Lower leg skin (tissue), 3 donors: ENCODE results near the gene KHDRBS2.

Experiments
- POLR2A ChIP-seq, 2 donors: fragments of 450-650 bp; IDR thresholded peaks; one replicate each; pipeline ENCODE4 v1.6.1; 2016 to 2017; ENCODE audit warnings: antibody characterized with exemption in 2 of 2, mild to moderate bottlenecking in 1 of 2, moderate library complexity in 1 of 2
- TF ChIP-seq, protein P1 (sequence below), 3 donors: fragments of 450-650 bp; IDR thresholded peaks; one replicate each; pipeline ENCODE4 v1.5.1; 2016; ENCODE audit warnings: antibody characterized with exemption in 3 of 3, mild to moderate bottlenecking in 3 of 3, moderate library complexity in 2 of 3

- TF ChIP-seq, protein P1, sequence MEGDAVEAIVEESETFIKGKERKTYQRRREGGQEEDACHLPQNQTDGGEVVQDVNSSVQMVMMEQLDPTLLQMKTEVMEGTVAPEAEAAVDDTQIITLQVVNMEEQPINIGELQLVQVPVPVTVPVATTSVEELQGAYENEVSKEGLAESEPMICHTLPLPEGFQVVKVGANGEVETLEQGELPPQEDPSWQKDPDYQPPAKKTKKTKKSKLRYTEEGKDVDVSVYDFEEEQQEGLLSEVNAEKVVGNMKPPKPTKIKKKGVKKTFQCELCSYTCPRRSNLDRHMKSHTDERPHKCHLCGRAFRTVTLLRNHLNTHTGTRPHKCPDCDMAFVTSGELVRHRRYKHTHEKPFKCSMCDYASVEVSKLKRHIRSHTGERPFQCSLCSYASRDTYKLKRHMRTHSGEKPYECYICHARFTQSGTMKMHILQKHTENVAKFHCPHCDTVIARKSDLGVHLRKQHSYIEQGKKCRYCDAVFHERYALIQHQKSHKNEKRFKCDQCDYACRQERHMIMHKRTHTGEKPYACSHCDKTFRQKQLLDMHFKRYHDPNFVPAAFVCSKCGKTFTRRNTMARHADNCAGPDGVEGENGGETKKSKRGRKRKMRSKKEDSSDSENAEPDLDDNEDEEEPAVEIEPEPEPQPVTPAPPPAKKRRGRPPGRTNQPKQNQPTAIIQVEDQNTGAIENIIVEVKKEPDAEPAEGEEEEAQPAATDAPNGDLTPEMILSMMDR (IDR thresholded peaks at IDR 0.05): no peak
- TF ChIP-seq POLR2A (IDR thresholded peaks at IDR 0.05): no peak
Observed at GRCh38 chr6:61949161-61949560, 336.9 kb downstream of the KHDRBS2 start.
